ENCODE data around the gene DCST2.
"Not testable (repeated sequence)": the region's sequence is repeated elsewhere in the genome, so short reads cannot be mapped to it uniquely, and the experiment has no call there.

The DCST2 gene

GRCh38 chr1:154998818-154999570, 34.6 kb downstream of the DCST2 start:
- peak; percentile 56 for DNase-seq (ENCODE audit: low read depth)

- no peak for DNase-seq (ENCODE audit: low read depth)
Observed at GRCh38 chr1:154998201-154998780, 35.3 kb downstream of the DCST2 start.

- no peak for DNase-seq (ENCODE audit: low read depth)
Observed at GRCh38 chr1:154996966-154997701, 36.4 kb downstream of the DCST2 start.

- peak; percentile 86 for DNase-seq (ENCODE audit: low read depth)
Observed at GRCh38 chr1:154995301-154995983, 38.1 kb downstream of the DCST2 start.

- no peak for DNase-seq (ENCODE audit: low read depth)
Observed at GRCh38 chr1:154994591-154994990, 39.0 kb downstream of the DCST2 start.

GRCh38 chr1:154994269-154994587, 39.4 kb downstream of the DCST2 start:
- no peak for DNase-seq (ENCODE audit: low read depth)

GRCh38 chr1:154993572-154994268, 39.9 kb downstream of the DCST2 start, which contains the start of gene LENEP:
LENEP (plus strand) TSS chr1:154993586; CDS start chr1:154993608, 22 bp downstream.
- no peak for DNase-seq (ENCODE audit: low read depth)

GRCh38 chr1:154992721-154993571, 40.6 kb downstream of the DCST2 start:
- peak; percentile 87 for DNase-seq (ENCODE audit: low read depth)

- DNase-seq (ENCODE audit: low read depth): no peak
Observed at GRCh38 chr1:154990276-154990675, 43.3 kb downstream of the DCST2 start.

GRCh38 chr1:154989195-154989860, 44.3 kb downstream of the DCST2 start:
- DNase-seq (ENCODE audit: low read depth): no peak

GRCh38 chr1:154988058-154988954, 45.3 kb downstream of the DCST2 start:
- no peak for DNase-seq (ENCODE audit: low read depth)

GRCh38 chr1:154987326-154987725, 46.3 kb downstream of the DCST2 start:
- DNase-seq (ENCODE audit: low read depth): peak; percentile 31

- not testable (repeated sequence) for DNase-seq (ENCODE audit: low read depth)
Observed at GRCh38 chr1:154986736-154987135, 46.8 kb downstream of the DCST2 start.

- DNase-seq (ENCODE audit: low read depth): no peak
Observed at GRCh38 chr1:154983776-154984466, 49.7 kb downstream of the DCST2 start.

- DNase-seq (ENCODE audit: low read depth): peak; percentile 100
Observed at GRCh38 chr1:154982897-154983648, 50.5 kb downstream of the DCST2 start, which contains the start of gene FLAD1. FLAD1 (plus strand) TSS chr1:154983344; CDS start chr1:154983695, 351 bp downstream.

- DNase-seq (ENCODE audit: low read depth): no peak
Observed at GRCh38 chr1:154982341-154982740, 51.2 kb downstream of the DCST2 start.

- DNase-seq (ENCODE audit: low read depth): no peak
Observed at GRCh38 chr1:154978360-154978759, 55.2 kb downstream of the DCST2 start.

- not testable (repeated sequence) for DNase-seq (ENCODE audit: low read depth)
Observed at GRCh38 chr1:154977762-154978161, 55.8 kb downstream of the DCST2 start.
